HG03060 (cell line): ENCODE results near the gene GRIN2C.
"Not testable (repeated sequence)": the region's sequence is repeated elsewhere in the genome, so short reads cannot be mapped to it uniquely, and the experiment has no call there.

Experiments used
- ATAC-seq: cut with Tn5 transposase; IDR thresholded peaks from one replicate; pipeline ENCODE4 v1.9.1; 2021; ENCODE audit warnings: low read depth, moderate number of reproducible peaks; ENCODE audit not compliant: unreplicated experiment

The GRIN2C gene

GRCh38 chr17:74859459-74860228, at the start of gene GRIN2C:
GRIN2C (minus strand) TSS chr17:74859885; CDS start chr17:74855092, 4,793 bp downstream.
- no peak for ATAC-seq

- not testable (repeated sequence) for ATAC-seq
Observed at GRCh38 chr17:74909097-74909496, 49.4 kb upstream of the GRIN2C start.

GRCh38 chr17:74907012-74907411, 47.3 kb upstream of the GRIN2C start:
- ATAC-seq: no peak

GRCh38 chr17:74906214-74906793, 46.6 kb upstream of the GRIN2C start:
- not testable (repeated sequence) for ATAC-seq

GRCh38 chr17:74904687-74905409, 45.2 kb upstream of the GRIN2C start:
- no peak for ATAC-seq

GRCh38 chr17:74903671-74904070, 44.0 kb upstream of the GRIN2C start:
- no peak for ATAC-seq

- ATAC-seq: no peak
Observed at GRCh38 chr17:74903034-74903433, 43.3 kb upstream of the GRIN2C start.

- no peak for ATAC-seq
Observed at GRCh38 chr17:74901353-74902135, 41.9 kb upstream of the GRIN2C start.

- no peak for ATAC-seq
Observed at GRCh38 chr17:74900208-74900607, 40.5 kb upstream of the GRIN2C start.

- no peak for ATAC-seq
Observed at GRCh38 chr17:74898376-74898946, 38.8 kb upstream of the GRIN2C start.

- ATAC-seq: no peak
Observed at GRCh38 chr17:74893936-74894671, 34.4 kb upstream of the GRIN2C start.

- ATAC-seq: no peak
Observed at GRCh38 chr17:74892974-74893911, 33.6 kb upstream of the GRIN2C start, which contains the start of gene FADS6. FADS6 (minus strand) TSS chr17:74893633; CDS start chr17:74893595, 38 bp downstream.

GRCh38 chr17:74892013-74892841, 32.5 kb upstream of the GRIN2C start:
- no peak for ATAC-seq

GRCh38 chr17:74890554-74890953, 30.9 kb upstream of the GRIN2C start:
- no peak for ATAC-seq

- no peak for ATAC-seq
Observed at GRCh38 chr17:74888469-74888868, 28.8 kb upstream of the GRIN2C start.

- no peak for ATAC-seq
Observed at GRCh38 chr17:74883241-74883745, 23.6 kb upstream of the GRIN2C start.

GRCh38 chr17:74882517-74883240, 23.0 kb upstream of the GRIN2C start:
- ATAC-seq: no peak
